GM18526 (cell line): ENCODE measurements around the gene COL11A1.

Experiments
- POLR2A ChIP-seq: IDR thresholded peaks from 3 replicates; pipeline ENCODE4 v1.6.1; 2011; ENCODE audit not compliant: insufficient read length; ENCODE audit errors: extremely low read depth

Gene COL11A1

DNA sequence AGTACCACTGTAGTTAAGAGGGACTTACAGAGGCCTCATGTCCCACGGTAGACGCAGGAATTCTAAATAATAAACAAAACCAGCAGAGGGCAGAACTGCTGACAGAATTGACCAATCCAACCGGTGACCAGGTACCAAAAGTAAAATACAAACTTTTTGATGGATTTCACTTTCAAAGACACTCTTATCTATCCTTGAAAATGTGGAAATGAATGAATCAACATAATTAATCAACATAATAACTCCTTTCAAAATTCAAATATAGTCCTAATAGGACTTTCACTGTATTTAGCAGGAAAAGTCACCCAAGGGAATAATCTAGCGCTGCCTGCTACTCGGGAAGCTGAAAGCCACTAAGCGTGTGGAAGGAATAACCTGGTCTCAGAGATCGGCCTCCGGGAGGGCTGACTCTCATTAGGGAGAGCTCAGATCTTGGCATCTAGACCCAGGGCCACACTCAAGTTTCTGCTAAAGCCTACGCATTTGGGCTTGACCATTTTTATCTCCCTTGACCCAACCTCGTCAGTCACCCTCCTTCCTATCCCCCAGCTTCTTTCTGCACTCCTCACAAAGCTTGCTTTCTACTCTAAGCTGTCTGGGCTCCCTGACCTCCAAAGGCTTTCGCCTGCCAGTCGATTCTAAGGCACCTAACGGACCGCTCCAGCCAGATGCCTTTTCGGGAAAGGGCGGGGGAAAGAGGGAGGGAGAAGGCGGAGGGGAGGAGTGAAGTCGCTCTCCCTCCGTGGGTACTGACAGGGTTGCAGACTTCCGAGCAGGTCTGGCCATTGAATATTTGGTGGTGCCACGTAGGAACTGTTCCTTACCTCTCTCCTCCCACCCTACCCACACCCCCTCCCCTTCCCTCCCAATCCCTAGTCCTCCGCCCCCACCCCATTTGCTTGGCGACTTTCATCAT, 1.6 kb downstream of the COL11A1 start:
- TF ChIP-seq POLR2A = no peak

DNA sequence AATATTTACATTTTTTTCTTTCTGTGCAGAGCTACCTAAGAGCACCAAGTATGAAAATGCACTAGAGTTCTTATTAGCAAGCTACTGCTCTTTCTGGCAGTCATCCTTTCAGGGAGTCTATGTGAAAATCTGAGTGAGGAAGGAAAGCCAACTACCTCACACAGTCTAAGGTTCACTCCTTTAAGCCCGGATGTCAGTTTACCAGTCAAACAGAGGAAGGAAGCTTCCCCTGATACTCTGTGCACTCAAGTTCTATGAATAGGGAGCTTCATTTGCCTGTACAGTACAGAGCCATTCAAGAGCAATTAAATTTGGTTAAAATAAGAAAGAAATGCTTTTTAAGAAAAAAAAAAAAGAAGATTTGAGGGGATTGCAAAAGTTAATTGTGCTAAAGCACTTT, 6.9 kb downstream of the COL11A1 start:
- no peak for TF ChIP-seq POLR2A

DNA sequence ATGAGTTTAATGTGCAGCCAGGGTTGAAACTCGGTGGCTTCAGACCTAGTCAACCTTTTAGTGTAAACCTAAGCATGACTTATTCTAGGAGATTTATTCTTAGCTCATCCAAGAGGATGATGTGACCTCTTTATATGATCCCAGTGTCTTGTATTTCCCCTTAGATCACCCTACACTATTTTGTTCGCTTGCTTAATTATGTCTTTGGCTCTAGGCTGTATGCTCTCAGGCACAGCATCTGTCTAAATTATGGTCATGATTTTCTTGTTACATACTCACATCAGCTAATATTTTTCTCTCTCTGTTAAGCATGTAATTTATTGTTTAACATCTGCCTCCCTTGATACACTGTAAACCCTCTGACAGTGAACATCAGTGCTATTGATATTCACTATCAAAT, 19.1 kb downstream of the COL11A1 start:
- no peak for TF ChIP-seq POLR2A

DNA sequence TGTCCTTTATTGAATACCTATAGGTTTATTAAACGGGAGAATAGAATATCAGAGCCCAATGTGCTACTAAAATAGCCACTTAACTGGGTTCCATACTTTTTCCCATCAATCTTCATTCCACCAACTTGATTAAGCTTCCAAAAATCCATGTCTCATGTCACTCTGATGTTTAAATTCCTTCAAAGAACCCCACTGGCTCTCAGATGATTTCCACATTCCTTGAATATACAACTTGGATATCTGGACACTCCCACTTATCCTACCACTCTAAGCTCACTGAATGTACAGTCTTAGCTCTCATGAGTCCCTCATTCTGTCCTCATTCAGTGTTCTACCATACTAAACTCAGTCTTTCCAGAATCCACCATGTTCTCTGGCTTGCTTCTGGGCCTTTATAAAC, 21.1 kb downstream of the COL11A1 start:
- TF ChIP-seq POLR2A = no peak

DNA sequence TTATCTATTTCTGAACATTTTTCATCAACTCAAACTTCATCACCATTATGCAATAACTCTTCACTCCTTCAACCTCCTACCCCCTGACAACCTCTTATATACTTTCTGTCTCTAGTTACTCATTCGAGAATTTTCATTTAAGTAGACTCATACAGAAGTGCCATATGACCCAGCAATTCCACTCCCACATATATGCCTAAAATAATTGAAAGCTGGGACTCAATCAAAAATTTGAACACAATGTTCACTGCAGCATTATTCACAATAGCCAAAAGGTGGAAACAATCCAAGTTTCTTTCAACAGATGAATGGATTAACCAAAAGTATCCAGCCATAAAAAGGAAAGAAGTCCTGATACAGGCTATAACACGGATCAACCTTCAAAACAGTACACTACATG, 24.1 kb downstream of the COL11A1 start:
- no peak for TF ChIP-seq POLR2A

DNA sequence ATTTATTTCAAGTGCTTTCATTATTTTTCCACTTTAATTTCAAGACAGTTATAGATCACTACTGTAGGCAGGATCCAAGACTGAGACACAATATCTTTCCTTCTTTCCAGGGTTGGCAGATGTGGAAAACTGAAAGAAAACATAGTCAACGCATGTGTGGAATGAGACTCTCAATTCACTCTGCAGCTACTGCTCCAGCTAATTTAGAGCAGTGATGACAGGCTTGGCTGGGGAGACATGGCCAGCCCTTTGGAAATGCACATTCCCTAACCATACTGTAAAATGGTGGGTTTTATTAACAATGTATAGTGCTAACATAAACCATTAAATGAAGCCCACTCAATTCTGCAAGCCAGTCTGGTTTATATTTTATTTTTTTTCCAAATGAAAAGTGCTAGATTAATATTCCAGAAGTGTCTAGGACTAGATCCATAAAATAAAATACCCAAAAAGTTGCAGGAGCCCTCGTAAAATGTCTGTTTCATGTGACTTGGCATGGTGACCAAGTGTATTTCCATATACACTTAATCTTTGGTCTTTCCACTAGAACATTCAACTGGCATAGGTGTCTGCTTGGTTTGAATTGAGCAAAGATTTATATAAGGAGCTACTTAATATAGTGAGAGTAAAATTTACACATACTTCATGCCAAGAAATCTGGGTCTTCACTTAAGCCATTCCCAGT, 32.9 kb downstream of the COL11A1 start:
- TF ChIP-seq POLR2A = no peak

DNA sequence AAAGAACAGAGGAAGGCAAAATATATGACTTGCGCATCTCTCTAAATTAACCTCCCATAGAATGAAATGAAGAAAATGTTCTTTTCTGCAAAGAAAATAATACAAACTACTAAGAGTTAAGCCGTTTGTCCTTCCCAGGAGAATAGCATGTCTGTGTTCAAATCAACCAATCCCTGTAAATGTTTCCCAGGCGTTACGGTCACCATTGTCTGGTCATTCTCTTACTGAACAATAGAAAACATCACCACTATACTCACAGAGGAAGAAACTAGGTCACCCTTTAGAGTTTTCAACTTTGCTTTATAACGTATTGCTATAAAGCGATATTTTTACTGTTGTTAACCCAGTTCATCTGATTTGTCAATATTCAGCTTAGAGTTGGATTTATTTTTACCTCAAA, 34.1 kb downstream of the COL11A1 start:
- no peak for TF ChIP-seq POLR2A

DNA sequence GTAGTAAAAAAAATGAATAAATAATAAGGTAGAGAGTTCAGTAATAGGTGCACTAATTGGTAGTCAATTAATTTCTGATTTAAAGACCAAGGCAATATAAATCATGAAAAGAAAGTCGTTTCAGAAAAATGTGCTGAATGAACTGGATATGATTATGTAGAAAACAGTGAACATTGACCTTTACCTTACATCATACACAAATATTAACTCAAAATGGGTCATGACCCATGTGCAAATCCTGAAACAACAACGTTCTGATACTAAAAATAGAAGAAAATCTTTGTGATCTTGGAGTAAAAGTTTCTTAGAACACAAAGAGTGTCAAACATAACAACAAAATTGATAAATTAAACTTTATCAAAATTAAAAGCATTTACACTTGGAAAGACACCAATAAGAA, 39.1 kb downstream of the COL11A1 start:
- TF ChIP-seq POLR2A = no peak

DNA sequence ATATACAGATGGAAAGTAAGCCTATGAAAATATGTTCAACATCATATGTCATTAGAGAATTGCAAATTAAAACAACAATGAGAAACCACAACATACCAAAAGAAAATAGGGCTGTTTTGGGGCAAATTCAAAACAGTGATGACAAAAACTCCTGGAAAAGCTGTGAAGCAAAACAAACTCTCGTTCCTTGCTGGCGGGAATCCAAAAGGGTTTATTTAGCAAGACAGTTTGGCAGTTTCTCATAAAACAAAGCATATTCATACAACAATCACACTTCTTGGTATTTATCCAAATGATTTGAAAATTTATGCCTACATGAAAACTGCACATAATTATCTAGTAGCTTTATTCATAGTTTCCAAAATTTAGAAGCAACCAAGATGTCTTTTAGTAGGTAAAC, 44.4 kb downstream of the COL11A1 start:
- no peak for TF ChIP-seq POLR2A

DNA sequence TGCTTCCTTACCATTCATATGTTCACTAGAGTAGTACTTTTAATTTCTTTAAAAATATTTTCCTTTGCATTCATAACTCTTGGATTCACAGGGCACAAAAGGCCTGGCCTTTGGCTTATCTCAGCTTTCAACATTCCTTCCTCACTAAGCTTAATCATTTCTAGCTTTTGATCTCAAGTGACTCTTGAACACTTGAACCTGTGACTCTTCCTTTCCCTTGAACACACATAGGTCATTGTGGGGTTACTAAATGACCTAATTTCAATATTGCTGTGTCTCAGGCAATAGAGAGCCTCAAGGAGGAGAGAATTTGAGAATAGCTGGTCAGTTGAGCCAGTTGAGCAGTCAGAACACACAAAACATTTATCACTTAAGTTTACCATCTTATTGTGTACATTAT, 49.9 kb downstream of the COL11A1 start:
- TF ChIP-seq POLR2A = no peak

DNA sequence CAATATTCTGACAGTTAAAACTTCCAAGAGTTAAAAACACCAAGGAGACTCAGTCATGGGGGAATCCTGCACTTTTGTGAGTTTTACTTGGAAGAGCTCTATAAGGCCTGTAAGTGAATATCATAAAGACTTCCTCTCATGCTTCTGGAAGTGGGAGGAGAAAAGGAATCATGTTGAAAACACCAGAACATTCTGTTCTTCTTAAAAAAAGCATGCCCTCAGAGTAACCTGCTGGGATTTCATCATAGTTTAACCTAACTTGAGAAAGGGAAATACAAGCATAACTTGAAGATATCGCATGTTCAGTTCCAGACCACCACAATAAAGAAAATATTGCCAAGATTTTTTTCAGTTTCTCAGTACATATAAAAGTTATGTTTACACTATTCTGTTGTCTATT, 51.9 kb downstream of the COL11A1 start:
- no peak for TF ChIP-seq POLR2A

DNA sequence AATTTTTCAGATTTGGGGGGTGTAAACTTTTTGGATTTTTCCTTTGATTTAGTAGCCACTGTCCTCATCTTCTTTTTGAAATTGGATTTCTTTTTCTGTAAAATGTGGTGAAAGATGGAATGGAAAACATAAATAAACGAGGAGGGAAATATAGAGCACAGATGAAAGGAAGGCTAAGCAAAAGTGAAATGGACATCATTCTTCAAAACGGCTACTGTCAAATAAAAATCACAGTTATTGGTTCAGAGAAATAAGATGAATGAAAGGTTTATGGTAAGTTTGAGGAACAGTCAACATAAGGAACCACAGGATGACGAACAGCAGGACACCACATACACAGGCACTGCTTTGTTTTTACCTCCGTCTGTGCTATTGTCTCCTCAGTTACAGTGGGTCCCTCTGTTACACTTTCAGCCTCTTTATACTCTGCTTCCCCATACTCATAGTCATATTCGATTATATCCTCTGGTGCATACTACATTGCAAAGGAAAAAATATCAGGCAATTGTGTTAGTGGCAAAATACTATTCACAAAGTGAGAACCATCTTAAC, 82.4 kb downstream of the COL11A1 start:
- TF ChIP-seq POLR2A = no peak

DNA sequence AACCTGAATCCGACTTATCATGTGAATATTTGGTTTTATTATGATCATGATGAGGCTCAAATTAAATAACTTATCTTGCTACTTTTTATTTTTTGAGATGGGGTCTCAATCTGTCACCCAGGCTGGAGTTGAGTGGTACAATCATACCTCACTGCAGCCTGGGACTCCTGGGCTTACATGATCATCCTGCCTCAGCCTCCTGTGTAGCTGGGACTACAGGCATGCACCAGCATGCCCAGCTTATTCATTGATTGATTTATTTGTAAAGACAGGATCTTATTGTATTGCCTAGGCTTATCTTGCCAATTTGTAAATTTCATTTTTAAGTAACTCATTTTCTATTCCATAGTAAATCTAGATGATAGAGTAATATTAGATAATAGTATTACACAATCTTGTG, 84.3 kb downstream of the COL11A1 start:
- no peak for TF ChIP-seq POLR2A

DNA sequence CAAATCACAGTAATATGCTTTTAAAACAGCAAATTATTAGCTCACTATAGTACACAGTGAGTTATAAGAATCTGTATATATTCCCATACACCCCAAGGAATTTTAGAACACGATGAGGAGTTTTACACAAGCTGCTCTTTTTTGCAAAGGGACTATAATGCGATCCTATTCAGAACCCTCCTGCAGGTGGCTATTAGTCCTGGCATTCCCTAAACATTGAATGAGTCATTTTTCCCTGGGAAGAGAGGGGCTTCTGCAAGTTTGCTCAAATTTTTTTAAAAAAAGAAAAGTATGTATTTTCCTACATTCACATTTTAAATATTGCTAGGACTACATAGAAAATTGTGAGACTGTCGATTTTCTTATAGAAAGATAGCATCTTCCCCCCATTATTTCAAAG, 106.3 kb downstream of the COL11A1 start:
- TF ChIP-seq POLR2A = no peak

DNA sequence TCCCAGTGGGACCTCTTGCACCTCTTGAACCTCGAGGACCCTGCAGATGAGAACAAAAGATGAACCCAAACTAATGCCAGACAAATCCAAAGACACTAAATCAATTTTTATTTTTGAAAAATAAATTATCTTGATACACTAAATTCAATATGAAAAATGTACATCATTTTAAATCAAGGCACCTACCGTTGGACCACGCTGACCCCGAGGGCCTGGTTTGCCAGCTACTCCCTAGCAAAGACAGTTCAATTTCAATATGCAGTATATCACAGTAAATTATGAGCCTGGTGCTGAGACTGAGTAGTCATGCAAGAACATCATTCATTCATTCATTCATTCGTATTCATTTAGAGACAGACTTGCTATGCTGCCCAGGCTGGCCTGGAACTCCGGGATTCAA, 129.4 kb downstream of the COL11A1 start:
- TF ChIP-seq POLR2A = no peak

DNA sequence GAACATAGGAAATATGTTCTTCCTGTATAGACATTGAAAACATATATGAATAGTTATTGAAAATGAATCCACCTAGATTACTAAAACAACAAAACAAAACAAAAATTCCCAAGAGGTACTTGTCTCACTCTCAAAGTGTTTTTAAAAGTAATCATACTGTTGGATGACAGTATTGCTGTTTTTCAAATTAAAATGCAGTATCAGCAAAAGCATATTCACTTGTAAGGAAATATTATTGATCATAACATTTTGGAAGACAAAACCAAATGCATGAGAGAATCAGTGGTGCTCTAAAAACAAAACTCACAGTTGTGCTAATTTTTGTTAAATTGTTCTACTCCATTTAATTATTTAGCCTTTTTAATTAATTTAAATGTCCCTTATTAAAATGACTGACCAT, 131.0 kb downstream of the COL11A1 start:
- TF ChIP-seq POLR2A = no peak

DNA sequence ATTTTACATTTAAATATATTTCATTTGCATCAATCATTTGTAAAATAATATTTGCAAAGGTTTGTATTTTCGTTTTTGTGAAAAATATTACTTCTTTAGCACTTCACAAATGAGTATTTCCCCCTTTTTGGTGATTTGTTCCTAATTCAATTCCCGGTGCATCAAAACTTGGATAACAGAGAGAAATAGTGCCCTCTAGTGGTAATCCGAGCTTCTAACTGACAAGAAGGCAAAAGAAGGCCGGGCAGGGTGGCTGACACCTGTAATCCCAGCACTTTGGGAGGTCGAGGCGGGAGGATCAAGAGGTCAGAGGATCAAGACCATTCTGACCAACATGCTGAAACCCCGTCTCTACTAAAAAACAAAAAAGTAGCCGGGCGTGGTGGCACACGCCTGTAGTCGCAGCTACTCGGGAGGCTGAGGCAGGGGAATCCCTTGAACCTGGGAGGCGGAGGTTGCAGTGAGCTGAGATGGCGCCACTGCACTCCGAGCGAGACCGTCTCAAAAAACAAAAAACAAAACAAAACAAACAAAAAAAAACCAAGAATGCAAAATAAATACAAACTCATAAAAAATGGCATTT, 137.7 kb downstream of the COL11A1 start:
- no peak for TF ChIP-seq POLR2A

DNA sequence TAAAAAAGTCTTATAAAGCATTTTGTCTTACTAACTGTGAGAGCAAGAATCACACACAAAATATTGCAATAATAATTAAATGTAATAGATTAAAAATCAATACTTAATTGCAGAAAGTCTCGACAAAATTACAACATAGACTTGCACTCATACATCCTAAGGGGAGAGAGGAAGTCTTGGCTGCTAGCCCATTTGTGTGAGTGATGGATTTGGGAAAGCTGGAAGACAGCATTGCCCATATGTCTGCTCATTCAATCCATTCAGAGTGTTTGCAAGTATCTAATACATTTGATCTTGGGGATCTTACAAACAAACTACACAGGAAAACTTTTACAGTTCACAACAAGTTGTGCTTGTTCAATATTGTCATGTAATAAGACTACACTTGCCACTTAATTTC, 140.5 kb downstream of the COL11A1 start:
- no peak for TF ChIP-seq POLR2A
